ENCODE measurements around the gene ZBTB34. TPM values are rescaled to one million over a fixed set of nuclear protein-coding genes. Genes with fewer than 3 reads are reported as not detected.
"Not testable (repeated sequence)": the region's sequence is repeated elsewhere in the genome, so short reads cannot be mapped to it uniquely, and the experiment has no call there.

Gene ZBTB34, protein sequence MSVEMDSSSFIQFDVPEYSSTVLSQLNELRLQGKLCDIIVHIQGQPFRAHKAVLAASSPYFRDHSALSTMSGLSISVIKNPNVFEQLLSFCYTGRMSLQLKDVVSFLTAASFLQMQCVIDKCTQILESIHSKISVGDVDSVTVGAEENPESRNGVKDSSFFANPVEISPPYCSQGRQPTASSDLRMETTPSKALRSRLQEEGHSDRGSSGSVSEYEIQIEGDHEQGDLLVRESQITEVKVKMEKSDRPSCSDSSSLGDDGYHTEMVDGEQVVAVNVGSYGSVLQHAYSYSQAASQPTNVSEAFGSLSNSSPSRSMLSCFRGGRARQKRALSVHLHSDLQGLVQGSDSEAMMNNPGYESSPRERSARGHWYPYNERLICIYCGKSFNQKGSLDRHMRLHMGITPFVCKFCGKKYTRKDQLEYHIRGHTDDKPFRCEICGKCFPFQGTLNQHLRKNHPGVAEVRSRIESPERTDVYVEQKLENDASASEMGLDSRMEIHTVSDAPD
- 2.5 TPM for total RNA-seq

DNA sequence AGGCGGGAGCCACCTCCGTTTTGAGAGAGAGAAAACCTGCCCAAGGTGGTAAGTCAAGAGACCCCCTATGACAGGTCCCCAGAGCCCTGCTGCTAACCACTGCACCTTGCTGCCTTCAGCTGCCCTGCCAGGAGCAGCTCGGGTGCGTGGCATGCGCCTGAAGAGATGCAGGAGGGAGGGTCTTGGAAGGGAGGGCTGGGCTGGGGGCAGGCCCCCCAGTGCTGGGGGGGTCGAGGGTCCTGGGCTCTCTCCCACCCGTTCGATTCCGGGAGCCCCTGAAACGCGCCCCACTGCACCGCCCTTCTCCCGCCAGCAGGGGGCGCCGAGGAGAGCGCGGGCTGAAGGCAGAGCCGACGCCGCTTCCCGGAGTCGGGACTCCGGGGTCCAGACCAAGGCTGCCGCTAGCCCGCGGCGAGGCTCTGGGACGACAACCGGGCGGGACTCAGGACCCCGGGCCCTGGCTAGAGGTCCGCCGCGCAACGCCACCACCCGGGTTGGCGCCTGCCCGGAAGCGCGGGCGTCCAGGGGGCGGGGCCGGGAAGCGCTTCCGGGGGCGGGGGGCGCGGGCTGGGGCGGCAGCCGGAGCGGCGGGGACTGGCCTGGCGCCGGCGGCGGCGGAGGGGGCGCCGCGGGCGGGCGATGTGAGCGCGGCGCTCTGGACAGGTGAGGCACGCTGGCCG lies at the start of gene ZBTB34:
TSS of gene ZBTB34 (plus strand) at position 563 of the 680 bp plus-strand sequence. CDS start 18,761 bp downstream, outside the sequence.
- ATAC-seq = peak; percentile 70

DNA sequence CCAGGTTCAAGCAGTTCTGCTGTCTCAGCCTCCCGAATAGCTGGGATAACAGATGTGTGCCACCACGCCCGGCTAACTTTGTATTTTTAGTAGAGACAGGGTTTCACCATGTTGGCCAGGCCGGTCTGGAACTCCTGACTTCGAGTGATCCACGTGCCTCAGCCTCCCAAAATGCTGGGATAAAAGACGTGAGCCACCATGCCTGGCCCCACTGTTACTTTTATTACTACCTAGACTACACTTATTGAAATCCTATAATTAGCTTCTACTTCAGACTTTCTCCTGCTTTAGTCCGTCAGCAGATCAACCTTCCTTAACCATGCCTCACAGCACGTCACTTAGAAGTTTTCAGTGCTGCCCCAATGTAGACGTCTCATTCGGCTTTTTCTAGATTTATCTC lies 47.4 kb upstream of the ZBTB34 start:
- ATAC-seq = no peak

DNA sequence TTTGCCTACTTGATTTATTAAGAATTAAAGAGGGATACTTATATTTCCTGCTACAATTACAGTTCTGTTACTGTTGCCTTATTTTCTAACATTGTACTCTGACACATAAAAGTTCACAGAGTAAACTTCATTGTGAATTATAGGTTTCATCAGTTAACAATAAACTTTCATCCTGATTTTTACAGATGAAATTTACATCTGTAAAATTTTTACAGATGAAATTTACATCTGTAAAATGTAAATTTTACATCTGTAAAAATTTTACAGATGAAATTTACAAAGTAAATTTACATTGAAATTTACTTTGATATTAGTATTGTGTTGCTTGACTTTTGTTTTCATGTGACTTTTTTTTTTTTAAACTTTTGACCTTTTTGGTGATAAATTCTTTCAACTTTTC lies 46.3 kb upstream of the ZBTB34 start:
- ATAC-seq = no peak

DNA sequence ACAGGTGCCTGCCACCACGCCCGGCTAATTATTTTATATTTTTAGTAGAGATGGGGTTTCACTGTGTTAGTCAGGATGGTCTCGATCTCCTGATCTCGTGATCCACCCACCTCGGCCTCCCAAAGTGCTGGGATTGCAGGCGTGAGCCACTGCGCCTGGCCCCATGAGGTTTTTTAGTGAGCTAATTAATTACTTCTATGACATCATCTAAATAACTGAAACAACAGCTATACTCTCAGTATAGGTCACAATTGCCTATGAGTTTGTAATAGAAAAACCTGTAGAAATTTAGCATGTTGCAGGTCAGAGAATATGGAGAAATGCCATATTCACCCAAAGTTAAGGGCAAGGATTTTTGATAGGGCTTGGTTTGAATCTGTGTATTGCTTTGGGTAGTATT lies 42.8 kb upstream of the ZBTB34 start:
- not testable (repeated sequence) for ATAC-seq

DNA sequence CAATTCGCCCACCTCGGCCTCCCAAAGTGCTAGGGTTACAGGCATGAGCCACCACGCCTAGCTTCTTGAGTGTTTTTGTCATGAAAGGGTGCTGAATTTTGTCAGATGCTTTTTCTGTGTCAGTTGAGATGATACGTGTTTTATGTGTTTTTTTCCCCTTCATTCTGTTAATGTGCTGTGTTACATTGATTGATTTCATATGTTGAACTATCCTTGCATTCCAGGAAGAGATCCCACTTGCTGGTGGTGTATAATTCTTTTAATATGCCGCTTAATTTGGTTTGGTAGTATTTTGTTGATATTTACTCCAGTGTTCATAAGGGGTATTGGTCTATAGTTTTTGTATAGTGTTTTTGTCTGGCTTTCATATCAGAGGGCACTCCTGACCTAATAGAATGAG lies 42.0 kb upstream of the ZBTB34 start:
- ATAC-seq = no peak

DNA sequence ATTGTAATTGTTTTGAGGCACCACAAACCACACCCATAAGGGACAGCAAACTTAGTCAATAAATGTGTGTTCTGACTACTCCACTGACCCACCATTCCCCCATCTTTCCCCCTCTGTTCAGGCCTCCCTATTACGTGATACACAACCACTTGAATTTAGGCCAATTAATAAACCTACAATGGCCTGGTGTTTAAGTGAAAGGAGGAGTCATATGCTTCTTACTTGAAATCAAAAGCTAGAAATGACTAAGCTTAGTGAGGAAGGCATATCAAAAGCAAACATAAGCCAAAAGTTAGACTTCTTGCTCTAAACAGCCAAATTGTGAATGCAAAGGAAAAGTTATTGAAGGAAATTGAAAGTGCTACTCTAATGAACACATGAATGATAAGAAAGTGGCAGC lies 41.0 kb upstream of the ZBTB34 start:
- ATAC-seq = no peak

DNA sequence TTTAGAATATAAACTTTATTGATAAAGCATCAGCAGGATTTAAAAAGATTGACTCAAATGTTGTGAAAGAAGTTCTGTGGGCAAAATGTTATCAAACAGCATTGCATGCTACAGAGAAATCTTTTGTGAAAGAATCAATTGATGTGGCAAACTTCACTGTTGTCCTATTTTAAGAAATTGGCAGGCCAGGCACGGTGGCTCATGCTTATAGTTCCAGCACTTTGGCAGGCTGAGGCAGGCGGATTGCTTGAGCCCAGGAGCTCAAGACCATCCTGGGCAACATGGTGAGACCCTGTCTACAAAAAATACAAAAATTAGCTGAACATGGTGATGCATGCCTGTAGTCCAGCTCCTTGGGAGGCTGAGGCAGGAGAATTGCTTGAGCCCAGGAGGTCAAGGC lies 38.2 kb upstream of the ZBTB34 start:
- ATAC-seq = no peak

DNA sequence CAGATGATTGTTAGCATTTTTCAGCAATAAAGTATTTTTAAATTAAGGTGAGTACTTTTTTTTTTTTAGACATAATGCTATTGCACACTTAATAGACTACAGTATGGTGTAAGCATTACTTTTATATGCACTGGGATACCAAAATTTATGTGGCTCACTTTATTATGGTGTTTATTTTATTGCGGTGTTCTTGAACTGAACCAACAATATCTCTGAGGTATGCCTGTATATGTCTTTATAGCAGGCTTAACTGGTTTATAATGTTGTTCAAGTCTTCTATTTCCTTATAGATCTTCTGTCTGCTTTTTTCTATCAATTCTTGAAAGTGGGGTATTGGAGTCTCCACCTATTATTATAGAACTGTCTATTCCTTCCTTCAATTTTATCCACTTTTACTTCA lies 37.6 kb upstream of the ZBTB34 start:
- no peak for ATAC-seq

DNA sequence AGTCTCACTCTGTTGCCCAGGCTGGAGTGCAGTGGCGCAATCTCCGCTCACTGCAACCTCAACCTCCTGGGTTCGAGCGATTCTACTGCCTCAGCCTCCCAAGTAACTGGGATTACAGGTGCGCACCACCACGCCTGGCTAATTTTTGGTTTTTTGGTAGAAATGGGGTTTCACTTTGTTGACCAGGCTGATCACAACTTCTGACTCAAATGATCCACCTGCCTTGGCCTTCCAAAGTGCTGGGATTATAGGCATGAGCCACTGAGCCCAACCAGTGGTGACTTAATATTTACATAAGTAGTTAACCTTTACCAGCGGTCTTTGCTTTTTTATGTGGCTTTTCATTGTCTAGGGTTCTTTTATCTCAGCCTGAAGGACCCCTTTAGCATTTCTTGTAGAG lies 36.4 kb upstream of the ZBTB34 start:
- not testable (repeated sequence) for ATAC-seq

DNA sequence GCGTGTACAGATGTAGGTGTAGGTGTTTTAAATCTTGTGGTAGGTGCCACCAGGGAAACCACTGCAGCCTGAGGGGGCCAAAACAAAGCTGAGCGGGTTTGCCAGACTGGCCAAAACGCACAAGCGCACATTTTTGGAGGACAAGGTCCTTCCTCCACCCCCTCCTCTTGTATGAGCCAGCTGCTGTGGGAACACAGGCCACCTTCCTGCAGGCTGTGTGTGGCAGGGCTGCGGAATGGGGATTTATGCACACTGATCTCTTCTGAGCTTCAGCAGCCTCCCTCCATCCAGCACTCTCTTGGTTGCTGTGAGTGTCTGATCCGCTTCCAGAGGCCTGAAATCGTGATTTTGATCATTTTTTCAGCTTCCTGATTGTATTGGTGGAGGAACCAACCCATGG lies 33.2 kb upstream of the ZBTB34 start:
- ATAC-seq = no peak

DNA sequence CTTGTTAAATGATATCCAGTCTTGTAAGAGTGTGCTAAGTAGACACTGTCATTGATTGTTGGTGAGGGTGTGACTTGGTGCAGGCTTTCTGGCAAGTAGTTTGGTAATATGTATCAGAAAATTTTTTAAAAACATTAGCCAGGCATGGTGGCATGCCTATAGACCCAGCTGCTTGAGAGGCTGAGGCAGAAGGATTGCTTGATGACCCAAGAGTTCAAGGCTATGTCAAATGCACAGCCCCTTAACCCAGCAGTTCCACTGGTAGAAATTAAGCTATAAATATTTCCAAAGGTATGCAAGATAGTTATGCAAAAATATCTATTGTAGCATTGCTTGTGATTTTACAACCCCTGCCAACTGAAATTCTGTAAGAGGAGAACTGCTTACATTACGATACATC lies 31.4 kb upstream of the ZBTB34 start:
- no peak for ATAC-seq

DNA sequence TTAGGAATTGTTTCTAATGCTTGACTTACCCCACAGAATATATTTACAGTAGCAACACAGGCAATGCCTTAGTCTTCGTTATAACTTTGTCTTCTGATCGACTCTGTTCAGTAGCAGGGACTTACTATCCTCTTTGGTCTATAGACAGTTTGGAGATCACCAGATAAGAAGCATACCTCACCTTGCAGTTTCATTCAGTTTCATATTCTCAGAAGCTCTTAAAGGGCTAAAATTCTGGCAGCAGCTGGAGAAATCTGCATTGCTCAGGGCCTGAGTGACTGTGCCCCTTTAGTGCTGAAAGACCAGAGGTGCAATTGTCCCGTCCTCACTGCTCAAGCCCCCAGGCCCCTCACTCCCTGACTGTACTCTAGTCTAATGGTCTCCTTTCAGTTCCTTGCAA lies 29.6 kb upstream of the ZBTB34 start:
- ATAC-seq = no peak

DNA sequence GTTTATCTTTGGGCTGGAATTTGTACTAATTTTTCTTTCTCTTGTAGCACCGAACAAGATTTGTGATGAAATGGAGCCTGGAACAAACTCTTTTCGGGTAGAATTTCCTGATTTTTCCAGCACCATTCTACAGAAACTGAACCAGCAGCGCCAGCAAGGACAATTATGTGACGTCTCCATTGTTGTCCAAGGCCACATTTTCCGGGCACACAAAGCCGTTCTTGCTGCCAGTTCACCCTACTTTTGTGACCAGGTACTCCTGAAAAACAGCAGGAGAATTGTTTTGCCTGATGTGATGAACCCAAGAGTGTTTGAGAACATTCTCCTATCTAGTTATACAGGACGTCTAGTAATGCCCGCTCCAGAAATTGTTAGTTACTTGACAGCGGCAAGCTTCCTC lies 28.0 kb upstream of the ZBTB34 start:
- no peak for ATAC-seq

DNA sequence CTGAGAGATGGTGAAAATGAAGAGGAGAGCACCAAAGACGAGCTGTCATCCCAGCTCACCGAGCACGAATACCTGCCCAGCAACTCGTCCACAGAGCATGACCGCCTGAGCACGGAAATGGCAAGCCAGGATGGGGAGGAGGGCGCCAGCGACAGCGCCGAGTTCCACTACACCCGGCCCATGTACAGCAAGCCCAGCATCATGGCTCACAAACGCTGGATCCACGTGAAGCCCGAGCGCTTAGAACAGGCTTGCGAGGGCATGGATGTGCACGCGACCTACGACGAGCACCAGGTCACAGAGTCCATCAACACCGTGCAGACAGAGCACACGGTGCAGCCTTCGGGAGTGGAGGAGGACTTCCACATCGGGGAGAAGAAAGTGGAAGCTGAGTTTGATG lies 27.4 kb upstream of the ZBTB34 start:
- no peak for ATAC-seq

DNA sequence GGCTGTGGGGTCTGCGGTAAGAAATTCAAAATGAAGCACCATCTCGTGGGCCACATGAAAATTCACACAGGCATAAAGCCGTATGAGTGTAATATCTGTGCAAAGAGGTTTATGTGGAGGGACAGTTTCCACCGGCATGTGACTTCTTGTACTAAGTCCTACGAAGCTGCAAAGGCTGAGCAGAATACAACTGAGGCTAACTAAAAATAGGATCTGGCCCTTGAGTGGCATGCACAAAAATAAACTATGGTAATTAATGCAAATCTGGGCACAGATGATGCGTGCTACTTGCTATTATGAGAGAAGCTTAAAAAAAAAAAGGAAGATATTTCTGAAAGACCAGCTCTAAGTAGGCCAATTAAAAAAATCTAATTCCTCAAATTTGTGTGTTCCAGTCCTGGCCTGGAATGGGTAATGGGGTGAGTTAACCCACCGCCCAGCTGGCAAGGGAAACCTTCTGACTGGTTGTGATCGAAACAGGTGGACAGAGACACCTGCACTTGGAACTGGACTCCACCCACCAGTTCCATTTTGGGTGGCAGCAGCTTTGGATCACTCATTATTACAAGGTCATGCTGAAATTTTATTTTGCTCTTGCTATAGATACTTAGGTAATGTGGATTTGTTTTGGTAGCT lies 26.6 kb upstream of the ZBTB34 start:
- ATAC-seq = no peak

DNA sequence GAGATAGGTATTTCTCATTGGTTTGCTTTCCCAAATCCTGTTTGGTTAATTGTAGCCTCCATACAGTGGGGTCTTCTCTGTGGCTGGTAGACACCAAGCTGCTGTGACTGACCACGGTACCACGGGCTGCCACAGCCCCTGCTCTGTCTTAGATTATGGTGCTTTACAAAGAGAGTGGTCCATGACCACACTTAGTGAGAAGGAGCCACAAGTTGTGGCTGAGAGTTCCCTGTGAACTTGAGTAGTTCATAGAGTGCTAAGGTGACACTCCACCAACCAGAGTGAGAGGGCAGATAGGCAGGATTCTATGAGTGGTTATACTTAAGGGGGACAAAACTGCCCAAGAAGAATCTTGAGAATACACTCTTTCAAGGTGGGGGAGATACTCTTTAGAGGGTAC lies 25.8 kb upstream of the ZBTB34 start:
- no peak for ATAC-seq

DNA sequence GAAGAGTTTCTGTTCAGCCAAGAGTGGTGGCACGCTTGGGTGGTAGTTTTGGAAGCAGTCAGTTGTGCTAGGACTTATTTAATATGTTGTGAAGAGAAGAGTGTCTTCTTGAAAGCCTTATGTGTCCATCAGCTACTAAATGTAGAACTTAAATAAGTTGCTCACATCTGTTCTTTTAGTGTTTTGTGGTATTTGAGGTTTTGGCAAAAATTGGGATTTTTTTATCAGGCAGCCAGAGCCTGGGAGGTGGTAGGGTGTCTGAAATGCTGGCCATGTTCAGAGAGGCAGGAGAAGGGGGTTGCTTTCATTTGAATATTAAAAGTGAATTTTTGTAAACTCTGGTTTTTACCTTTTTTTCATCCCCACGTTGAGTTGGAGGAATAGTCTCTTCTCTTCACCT lies 24.2 kb upstream of the ZBTB34 start:
- ATAC-seq = no peak

DNA sequence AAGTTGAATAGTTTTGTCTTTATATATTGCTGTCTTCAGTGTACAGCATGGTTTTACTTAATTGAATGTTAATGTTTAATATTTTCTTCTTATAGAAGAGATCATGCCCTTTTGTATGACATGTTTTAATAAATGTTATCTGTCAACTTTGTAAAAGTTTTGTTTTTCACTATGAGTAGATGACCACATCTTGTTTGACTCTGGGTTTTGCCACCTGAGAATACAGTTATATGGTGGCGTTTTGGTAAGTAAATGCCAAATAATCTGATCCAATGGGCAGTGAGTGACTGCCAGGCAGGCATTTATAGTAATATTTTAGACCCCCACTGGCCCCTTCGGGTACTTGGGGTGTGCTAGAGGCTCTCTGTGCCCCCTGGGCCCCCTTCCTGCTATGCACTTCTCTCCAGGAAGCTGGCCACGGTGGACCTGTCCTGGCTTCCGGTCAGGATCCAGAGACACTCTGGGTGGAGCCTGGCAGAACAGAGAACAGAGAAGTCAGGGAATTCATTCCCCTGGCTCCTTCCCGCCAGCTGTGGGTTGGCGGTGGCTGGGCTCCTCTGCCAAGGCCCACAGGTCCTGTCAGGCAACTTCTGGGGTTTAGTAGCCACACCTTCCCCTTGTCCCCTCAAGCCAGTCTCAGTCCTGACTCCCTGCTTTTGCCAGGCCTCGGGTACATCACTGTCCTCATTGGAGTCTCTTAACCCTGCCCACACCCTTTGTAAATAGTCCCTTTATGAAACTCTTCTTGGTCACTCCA lies 22.2 kb upstream of the ZBTB34 start:
- peak; percentile 60 for ATAC-seq

DNA sequence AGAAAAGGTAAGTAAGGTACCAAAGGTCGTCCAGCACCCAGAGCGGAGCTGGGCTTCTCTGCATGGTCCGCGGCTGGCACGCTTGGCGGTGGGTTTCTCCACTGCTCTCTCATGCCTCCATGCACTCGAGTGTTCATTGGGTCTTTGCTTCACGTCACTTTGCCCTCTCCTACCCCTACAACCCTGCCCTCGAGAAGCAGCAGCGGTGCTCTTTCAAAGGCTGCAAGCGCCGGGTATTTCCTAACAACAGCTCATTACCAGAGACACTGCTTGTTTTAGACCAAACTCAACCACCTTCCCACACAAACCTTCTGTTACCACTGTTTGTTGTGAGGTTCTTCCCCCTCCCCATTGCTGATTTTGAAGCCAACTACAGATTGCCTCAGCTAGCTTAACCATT lies 21.5 kb upstream of the ZBTB34 start:
- ATAC-seq = no peak

DNA sequence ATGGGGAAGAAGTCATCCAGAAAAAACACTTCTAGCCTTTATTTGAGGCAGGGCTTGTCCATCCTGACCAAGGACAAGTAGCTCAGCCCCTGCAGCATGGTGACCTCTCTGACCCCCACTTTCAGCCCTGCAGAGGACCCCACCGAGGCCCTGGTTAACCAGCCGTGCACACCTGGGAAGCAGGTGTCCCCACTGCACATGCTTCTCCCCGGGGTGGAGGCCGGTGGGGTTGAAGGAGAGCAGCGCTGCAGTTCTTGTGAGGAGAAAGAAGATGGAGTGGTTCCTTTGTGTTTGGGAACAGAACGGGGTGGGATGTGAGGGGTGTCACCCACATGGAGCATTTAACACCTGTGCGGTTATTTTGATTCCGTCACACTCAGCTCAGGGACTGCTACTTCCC lies 21.1 kb upstream of the ZBTB34 start:
- ATAC-seq = no peak

DNA sequence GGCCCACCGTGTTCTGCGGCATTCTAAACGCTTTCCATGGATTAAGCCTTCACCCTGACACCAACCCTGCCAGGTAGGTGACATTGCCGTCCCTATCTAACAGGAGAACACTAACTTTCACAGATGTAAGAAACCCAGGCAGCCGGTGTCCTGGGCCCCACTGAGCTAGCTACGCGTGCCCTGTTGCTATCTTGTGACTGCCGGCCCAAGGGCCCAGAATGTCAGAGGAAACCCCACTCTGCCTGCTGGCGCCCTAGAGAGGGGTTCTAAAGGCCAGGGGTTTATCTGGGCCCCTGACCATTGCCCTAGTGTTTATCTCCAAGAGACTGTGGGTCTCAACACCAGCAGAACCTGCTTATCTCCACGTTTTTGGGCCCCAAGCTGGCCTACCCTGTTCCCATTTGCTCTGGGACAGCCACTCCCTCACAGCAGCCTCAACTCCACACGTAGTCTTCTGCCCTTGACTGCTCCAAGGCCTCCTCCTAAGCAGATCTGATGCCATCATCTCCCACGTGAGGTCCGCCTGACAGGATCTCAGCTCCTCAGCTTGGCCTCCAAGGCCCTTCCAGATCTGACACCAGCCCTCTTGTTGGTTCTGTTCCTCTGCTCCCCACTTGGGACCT lies 18.1 kb upstream of the ZBTB34 start:
- ATAC-seq = no peak

All from esophagus mucosa (tissue), 1 donor.